ENCODE data around the gene SLC12A7. TPM values are rescaled to one million over a fixed set of nuclear protein-coding genes. Genes with fewer than 3 reads are reported as not detected.

Gene SLC12A7
- total RNA-seq, 1 experiment from 2014 or later: 28.1 TPM

- no peak for TF ChIP-seq ZNF121 (CRISPR knock-in tag; IDR thresholded peaks at IDR 0.05)
- Mint-ChIP-seq H3K27me3 (ENCODE audit: low read depth) (no peaks in the 10 kb centered on the region), H3K4me3 (no peak overlapping the region), H3K4me1 (peaks cover 17% of the 10 kb centered on the region), H3K36me3 (peaks cover 10% of the 10 kb centered on the region; the same call in 1 of the 2 replicates), H3K9me3 (no peaks in the 10 kb centered on the region), H3K27ac (peak overlapping the region; percentile 65)
- DNase-seq (ENCODE audit: low spot score): no peak
- no peak for ATAC-seq
- ChIA-PET CTCF (no interaction called here), POLR2A (no interaction called here)
Observed at GRCh38 chr5:1092122-1092521, 19.7 kb downstream of the SLC12A7 start.

GRCh38 chr5:1091632-1092031 lies 20.2 kb downstream of the SLC12A7 start:
- Mint-ChIP-seq H3K27ac (no peak overlapping the region), H3K4me1 (peaks cover 14% of the 10 kb centered on the region), H3K27me3 (ENCODE audit: low read depth) (no peaks in the 10 kb centered on the region), H3K9me3 (no peaks in the 10 kb centered on the region), H3K36me3 (peaks cover 10% of the 10 kb centered on the region; the same call in 1 of the 2 replicates), H3K4me3 (no peak overlapping the region)
- DNase-seq (ENCODE audit: low spot score): no peak
- CTCF ChIA-PET: no interaction called here
- no peak for ATAC-seq
- POLR2A ChIA-PET: no interaction called here
- TF ChIP-seq CTCF (IDR thresholded peaks at IDR 0.05) (no peak), NR1H2 (CRISPR knock-in tag; IDR thresholded peaks at IDR 0.05) (no peak), ATF3 (CRISPR knock-in tag; conservative IDR thresholded peaks at IDR 0.05) (no peak), E2F1 (CRISPR knock-in tag; IDR thresholded peaks at IDR 0.05) (no peak), USF2 (CRISPR knock-in tag; IDR thresholded peaks at IDR 0.05) (no peak), ZBTB43 (CRISPR knock-in tag; IDR thresholded peaks at IDR 0.05) (no peak), ZNF232 (CRISPR knock-in tag; IDR thresholded peaks at IDR 0.05) (no peak)

- POLR2A ChIA-PET: no interaction called here
- DNase-seq (ENCODE audit: low spot score) (no peak), ATAC-seq (no peak)
- Mint-ChIP-seq H3K27me3 (ENCODE audit: low read depth) (no peaks in the 10 kb centered on the region), H3K27ac (no peak overlapping the region), H3K9me3 (no peaks in the 10 kb centered on the region), H3K4me3 (no peak overlapping the region), H3K4me1 (peaks cover 6% of the 10 kb centered on the region), H3K36me3 (peaks cover 6% of the 10 kb centered on the region; the same call in 1 of the 2 replicates)
- CTCF ChIA-PET: no interaction called here
- TF ChIP-seq HMGA2 (CRISPR knock-in tag; IDR thresholded peaks at IDR 0.05) (no peak), TEAD1 (CRISPR knock-in tag; IDR thresholded peaks at IDR 0.05) (no peak), CTCF (IDR thresholded peaks at IDR 0.05) (no peak), CDX4 (CRISPR knock-in tag; IDR thresholded peaks at IDR 0.05; ENCODE audit: borderline replicate concordance) (no peak), KAT7 (CRISPR knock-in tag; IDR thresholded peaks at IDR 0.05; ENCODE audit: borderline replicate concordance) (no peak), ZBTB43 (CRISPR knock-in tag; IDR thresholded peaks at IDR 0.05) (no peak), RORB (CRISPR knock-in tag; IDR thresholded peaks at IDR 0.05) (no peak), ZNF512 (CRISPR knock-in tag; IDR thresholded peaks at IDR 0.05; ENCODE audit: borderline replicate concordance) (no peak), OVOL2 (CRISPR knock-in tag; IDR thresholded peaks at IDR 0.05; ENCODE audit: borderline replicate concordance) (no peak), E2F5 (CRISPR knock-in tag; IDR thresholded peaks at IDR 0.05) (no peak)
Observed at GRCh38 chr5:1090538-1090937, 21.3 kb downstream of the SLC12A7 start.
